ENCODE measurements around the gene ZDHHC16.
"Not testable (repeated sequence)": the region's sequence is repeated elsewhere in the genome, so short reads cannot be mapped to it uniquely, and the experiment has no call there.

GRCh38 chr10:97423757-97424098, 22.2 kb upstream of the ZDHHC16 start:
- TF ChIP-seq POLR2A (IDR thresholded peaks at IDR 0.05); CTCF (IDR thresholded peaks at IDR 0.05 in 8 of 11, conservative IDR thresholded peaks at IDR 0.05 in 3 of 11); POLR2AphosphoS5 (IDR thresholded peaks at IDR 0.05): not testable (repeated sequence)

Data from spleen (tissue), 7 donors.